Karpas-422 (cell line): ENCODE measurements around the gene CYP3A5. TPM values are rescaled to one million over a fixed set of nuclear protein-coding genes. Genes with fewer than 3 reads are reported as not detected.
"Not testable (repeated sequence)": the region's sequence is repeated elsewhere in the genome, so short reads cannot be mapped to it uniquely, and the experiment has no call there.

Source experiments
- DNase-seq: peaks from one replicate; pipeline ENCODE4 v3.0.0-alpha.2; 2015
- H2AFZ ChIP-seq: fragments of 200-600 bp; sonication (generic); 2 replicates; pipeline ENCODE4 v1.6.1; 2014; ENCODE audit warnings: antibody characterized with exemption, low read length, mixed read lengths
- H3K27ac ChIP-seq: fragments of 200-600 bp; sonication (generic); 2 replicates; pipeline ENCODE4 v1.5.1; 2014; ENCODE audit warnings: mild to moderate bottlenecking, low read length, moderate library complexity
- H3K27me3 ChIP-seq: fragments of 200-600 bp; sonication (generic); 2 replicates; pipeline ENCODE4 v1.6.1; 2014; ENCODE audit warnings: low read length, mixed read lengths
- H3K36me3 ChIP-seq: fragments of 200-600 bp; sonication (generic); 2 replicates; pipeline ENCODE4 v1.6.1; 2014; ENCODE audit warnings: low read length, mixed read lengths; ENCODE audit not compliant: insufficient read depth
- H3K4me1 ChIP-seq: fragments of 200-600 bp; sonication (generic); 2 replicates; pipeline ENCODE4 v1.6.1; 2014; ENCODE audit warnings: mild to moderate bottlenecking, low read length, mixed read lengths
- H3K4me2 ChIP-seq: fragments of 200-600 bp; sonication (generic); 2 replicates; pipeline ENCODE4 v1.6.1; 2014; ENCODE audit warnings: low read length, low read depth, mild to moderate bottlenecking; ENCODE audit not compliant: poor library complexity, severe bottlenecking
- H3K4me3 ChIP-seq: fragments of 200-600 bp; sonication (generic); 2 replicates; pipeline ENCODE4 v1.5.1; 2014; ENCODE audit warnings: mild to moderate bottlenecking, antibody characterized with exemption, low read length, mixed read lengths
- H3K79me2 ChIP-seq: fragments of 200-600 bp; sonication (generic); 2 replicates; pipeline ENCODE4 v1.6.1; 2014; ENCODE audit warnings: mild to moderate bottlenecking, low read length, mixed read lengths
- H3K9ac ChIP-seq: fragments of 200-600 bp; sonication (generic); 2 replicates; pipeline ENCODE4 v1.6.0; 2014; ENCODE audit warnings: low read length
- H3K9me2 ChIP-seq: fragments of 200-600 bp; sonication (generic), shearing (Covaris generic); replicated peaks from 2 replicates; pipeline ENCODE4 v1.6.0; 2014; ENCODE audit warnings: mild to moderate bottlenecking, low read length, moderate library complexity; ENCODE audit not compliant: insufficient read depth
- H3K9me3 ChIP-seq: fragments of 300-700, 200-600 bp; sonication (generic); 2 replicates; pipeline ENCODE4 v1.6.1; 2014; ENCODE audit warnings: low read length, mixed read lengths
- H4K20me1 ChIP-seq: fragments of 200-600 bp; sonication (generic); 2 replicates; pipeline ENCODE4 v1.6.1; 2014; ENCODE audit warnings: mild to moderate bottlenecking, antibody characterized with exemption, low read length, low read depth; ENCODE audit not compliant: insufficient read depth
- total RNA-seq: library from RNA; depleted of rRNA; stranded (reverse); fragments of >200 nt; shearing (Covaris generic); gene quantifications from 2 replicates; pipeline ENCODE4 v1.2.3, GENCODE V29; 2014; ENCODE audit warnings: low replicate concordance; rRNA removed

Gene CYP3A5
- not detected in 2 replicates for total RNA-seq

DNA sequence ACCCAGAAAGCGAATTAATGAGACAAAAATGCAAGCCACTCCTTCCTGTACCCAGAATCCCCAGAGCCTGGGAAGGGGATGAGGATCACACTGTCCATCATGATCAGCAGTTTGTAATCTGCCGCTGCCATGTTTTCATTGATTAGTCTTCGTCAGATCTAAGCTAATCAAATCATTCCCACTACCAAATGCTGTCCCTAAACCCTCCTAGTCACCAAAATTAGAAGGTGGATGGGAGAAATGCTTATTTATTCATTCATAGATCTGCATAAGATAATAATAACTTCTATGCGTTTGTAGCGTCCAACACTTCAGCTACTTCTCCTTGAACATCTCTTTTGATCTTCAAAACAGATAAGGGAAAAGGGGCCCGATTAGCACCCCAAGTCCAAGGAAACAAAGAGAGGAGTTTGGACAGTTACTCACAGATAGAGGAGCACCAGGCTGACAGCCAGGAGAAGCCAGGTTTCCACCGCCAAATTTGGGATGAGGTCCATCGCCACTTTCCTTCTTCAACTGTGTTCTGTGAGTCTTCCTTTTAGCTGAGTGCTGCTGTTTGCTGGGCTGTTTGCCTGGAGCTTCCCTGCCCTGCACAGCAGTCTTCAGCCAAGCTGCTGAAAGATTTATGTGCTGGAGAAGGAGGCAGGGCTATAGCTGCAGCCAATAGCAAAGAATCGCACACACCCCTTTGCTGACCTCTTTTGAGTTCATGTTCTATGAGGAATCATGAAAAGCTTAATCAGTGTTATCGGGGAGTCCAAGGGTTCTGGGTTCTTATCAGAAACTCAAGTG, at the start of gene CYP3A5:
Gene CYP3A5 (minus strand): TSS at position 597 of the 792 bp plus-strand sequence. CDS start 100 bp downstream, at position 497.
- Histone ChIP-seq H3K79me2 (no peaks in the 10 kb centered on the region), H3K36me3 (no peaks in the 10 kb centered on the region), H3K27me3 (no peaks in the 10 kb centered on the region), H3K27ac (no peak within 1 kb of the TSS), H3K9ac (no peak within 1 kb of the TSS), H4K20me1 (no peaks in the 10 kb centered on the region), H2AFZ (no peak within 1 kb of the TSS), H3K9me2 (no peaks in the 10 kb centered on the region), H3K9me3 (no peaks in the 10 kb centered on the region), H3K4me2 (no peak within 1 kb of the TSS), H3K4me1 (no peaks in the 10 kb centered on the region), H3K4me3 (no peak within 1 kb of the TSS)
- no peak for DNase-seq

DNA sequence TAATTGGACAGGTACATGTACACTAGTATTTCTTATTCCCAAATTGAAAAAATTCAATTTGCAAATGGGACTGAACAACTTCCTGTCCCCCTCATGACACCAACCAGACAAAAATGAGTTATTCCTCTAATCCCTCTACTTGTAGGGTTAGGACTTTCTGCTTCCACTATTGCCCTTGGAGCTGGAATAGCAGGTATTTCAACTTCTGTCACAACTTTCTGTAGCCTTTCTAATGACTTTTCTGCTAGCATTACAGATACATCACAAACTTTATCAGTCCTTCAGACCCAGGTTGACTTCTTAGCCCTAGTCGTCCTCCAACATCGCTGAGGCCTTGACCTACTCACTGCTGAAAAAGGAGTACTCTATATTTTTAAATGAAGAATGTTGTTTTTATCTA, 48.8 kb upstream of the CYP3A5 start:
- no peak overlapping the region for H3K4me2 ChIP-seq
- H3K4me1 ChIP-seq = no peaks in the 10 kb centered on the region
- no peak overlapping the region for H3K9ac ChIP-seq
- DNase-seq = no peak
- no peak overlapping the region for H2AFZ ChIP-seq
- no peaks in the 10 kb centered on the region for H3K36me3 ChIP-seq
- H3K27me3 ChIP-seq = no peaks in the 10 kb centered on the region
- H3K27ac ChIP-seq = no peak overlapping the region
- no peaks in the 10 kb centered on the region for H3K9me2 ChIP-seq
- no peak overlapping the region for H3K4me3 ChIP-seq
- no peaks in the 10 kb centered on the region for H3K79me2 ChIP-seq
- no peaks in the 10 kb centered on the region for H4K20me1 ChIP-seq
- no peaks in the 10 kb centered on the region for H3K9me3 ChIP-seq

DNA sequence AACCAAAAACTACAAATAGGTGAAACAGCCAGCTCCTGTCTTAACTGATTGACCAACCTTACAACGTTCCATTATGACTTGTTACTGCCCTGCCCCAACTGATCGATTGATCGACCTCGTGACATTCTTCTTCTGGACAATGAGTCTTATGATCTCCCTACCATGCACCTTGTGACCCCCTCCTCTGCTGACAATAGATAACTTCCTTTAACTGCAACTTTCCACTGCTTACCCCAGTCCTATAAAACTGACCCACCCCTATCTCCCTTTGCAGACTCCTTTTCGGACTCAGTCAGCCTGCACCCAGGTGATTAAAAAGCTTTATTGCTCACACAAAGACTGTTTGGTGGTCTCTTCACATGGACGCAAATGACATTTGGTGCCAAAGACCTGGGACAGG, 43.4 kb upstream of the CYP3A5 start:
- not testable (repeated sequence) for H3K27ac ChIP-seq, DNase-seq, H3K79me2 ChIP-seq, H3K9ac ChIP-seq, H3K36me3 ChIP-seq, H2AFZ ChIP-seq, H3K9me2 ChIP-seq, H3K9me3 ChIP-seq, H3K4me2 ChIP-seq, H3K4me3 ChIP-seq, H3K27me3 ChIP-seq, H3K4me1 ChIP-seq, H4K20me1 ChIP-seq

DNA sequence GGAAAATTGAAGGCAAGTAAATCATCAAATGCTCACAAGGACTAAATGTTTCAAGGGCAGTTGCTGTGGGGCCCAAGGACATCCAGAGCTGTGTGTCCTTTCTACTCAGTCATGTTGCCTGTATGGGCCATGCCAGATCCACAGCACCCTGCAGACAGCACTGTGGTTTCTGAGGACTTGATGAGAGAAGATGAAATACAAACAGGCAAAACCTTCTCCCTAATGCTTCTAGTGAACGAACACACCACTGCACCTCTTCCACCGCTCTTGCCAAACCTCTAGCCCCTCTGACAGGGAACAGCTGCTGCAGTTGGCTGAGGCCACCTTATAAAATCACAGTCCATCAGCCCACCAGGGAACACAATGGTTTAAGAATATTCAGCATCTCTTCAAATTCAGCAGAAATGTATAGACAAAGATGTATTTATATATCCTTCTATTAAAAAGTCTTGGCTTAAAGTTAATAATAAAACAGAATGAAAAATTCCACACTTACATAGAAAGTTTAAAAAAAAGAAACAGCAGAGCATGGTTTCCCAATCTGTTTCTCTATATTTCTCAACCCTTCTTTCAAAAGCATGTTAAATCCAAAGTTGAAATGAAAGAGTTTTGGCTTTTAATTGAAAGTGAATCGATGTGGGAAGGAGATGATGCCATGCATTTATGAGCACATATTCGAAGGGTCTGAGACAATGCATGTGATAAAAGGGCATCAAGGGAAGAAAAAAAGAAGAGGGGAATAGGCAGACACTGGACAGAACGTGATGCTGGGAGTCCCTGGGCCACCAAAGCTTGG, 41.2 kb upstream of the CYP3A5 start:
- H3K9me3 ChIP-seq = no peaks in the 10 kb centered on the region
- no peaks in the 10 kb centered on the region for H3K4me1 ChIP-seq
- no peak overlapping the region for H3K9ac ChIP-seq
- H3K4me3 ChIP-seq = no peak overlapping the region
- H3K27me3 ChIP-seq = no peaks in the 10 kb centered on the region
- H3K36me3 ChIP-seq = no peaks in the 10 kb centered on the region
- no peak overlapping the region for H3K4me2 ChIP-seq
- DNase-seq = no peak
- no peaks in the 10 kb centered on the region for H3K79me2 ChIP-seq
- no peak overlapping the region for H2AFZ ChIP-seq
- H3K9me2 ChIP-seq = no peaks in the 10 kb centered on the region
- no peak overlapping the region for H3K27ac ChIP-seq
- no peaks in the 10 kb centered on the region for H4K20me1 ChIP-seq

DNA sequence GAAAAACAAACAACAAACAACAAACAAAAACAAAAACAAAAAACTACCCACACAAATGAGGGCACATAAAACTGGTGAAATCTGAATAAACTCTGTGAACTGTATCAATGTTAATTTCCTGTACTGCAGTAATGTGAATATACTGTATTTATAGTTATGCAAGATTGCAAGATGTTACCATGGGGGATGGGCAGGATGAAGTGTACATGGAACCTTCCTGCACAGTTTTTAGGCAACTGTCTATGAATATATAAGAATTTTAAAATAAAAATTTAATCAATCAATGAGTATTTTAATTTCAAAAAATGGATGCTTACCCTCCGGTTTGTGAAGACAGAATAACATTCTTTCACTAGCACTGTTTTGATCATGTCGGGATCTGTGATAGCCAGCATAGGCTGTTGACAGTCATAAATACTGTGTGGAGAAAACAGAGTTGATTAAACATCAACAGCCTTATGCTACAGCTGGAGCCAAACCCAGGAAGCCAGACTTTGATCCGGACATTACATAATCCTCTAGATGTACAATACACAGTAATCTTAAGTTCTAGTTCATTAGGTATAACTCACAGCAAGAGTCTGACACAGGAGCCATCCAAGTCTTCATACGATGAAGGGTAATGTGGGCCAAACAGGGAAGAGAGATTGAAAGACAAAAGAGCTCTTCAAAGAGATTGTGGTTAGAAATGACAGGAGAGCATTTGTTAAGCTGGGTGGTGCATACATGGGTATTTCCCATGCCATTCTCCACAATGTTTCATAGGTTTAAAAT, 40.4 kb upstream of the CYP3A5 start:
- no peaks in the 10 kb centered on the region for H4K20me1 ChIP-seq
- DNase-seq = no peak
- H3K9me2 ChIP-seq = no peaks in the 10 kb centered on the region
- no peak overlapping the region for H2AFZ ChIP-seq
- H3K4me2 ChIP-seq = no peak overlapping the region
- H3K36me3 ChIP-seq = no peaks in the 10 kb centered on the region
- H3K27ac ChIP-seq = no peak overlapping the region
- no peaks in the 10 kb centered on the region for H3K4me1 ChIP-seq
- H3K4me3 ChIP-seq = no peak overlapping the region
- no peaks in the 10 kb centered on the region for H3K27me3 ChIP-seq
- H3K9ac ChIP-seq = no peak overlapping the region
- H3K79me2 ChIP-seq = no peaks in the 10 kb centered on the region
- no peaks in the 10 kb centered on the region for H3K9me3 ChIP-seq

DNA sequence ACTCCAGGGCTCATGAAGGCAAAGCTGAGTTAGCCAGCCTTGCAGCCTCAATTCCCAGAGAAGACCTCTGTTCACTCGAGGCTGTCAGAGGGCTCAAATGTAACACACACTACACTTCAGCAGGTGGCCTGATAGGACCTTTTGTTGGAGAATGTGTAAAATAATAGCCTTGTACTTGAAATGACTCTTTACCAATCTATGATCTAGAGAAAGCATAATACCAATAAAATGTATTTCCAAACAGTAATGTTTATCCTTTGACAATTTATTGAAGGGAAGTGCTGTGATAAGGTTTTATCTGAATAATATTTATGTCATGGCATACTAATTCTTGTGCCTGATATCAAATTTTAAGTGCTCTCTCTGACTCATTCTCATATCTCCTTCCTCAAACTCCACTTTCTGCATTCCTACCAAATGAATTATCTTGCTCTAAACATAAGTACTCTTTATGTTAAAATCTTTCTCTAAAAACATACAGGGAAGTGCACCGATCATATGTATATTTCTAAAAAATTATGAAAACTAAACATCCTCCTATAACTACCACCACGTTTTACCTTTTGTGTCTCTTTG, 34.3 kb upstream of the CYP3A5 start:
- Histone ChIP-seq H3K9ac (no peak overlapping the region), H3K27me3 (peaks cover 3% of the 10 kb centered on the region; the same call in 1 of the 2 replicates), H3K9me2 (no peaks in the 10 kb centered on the region), H3K27ac (no peak overlapping the region), H3K79me2 (no peaks in the 10 kb centered on the region), H2AFZ (no peak overlapping the region), H3K4me3 (no peak overlapping the region), H4K20me1 (no peaks in the 10 kb centered on the region), H3K4me2 (no peak overlapping the region), H3K36me3 (no peaks in the 10 kb centered on the region), H3K4me1 (no peaks in the 10 kb centered on the region), H3K9me3 (no peaks in the 10 kb centered on the region)
- no peak for DNase-seq

DNA sequence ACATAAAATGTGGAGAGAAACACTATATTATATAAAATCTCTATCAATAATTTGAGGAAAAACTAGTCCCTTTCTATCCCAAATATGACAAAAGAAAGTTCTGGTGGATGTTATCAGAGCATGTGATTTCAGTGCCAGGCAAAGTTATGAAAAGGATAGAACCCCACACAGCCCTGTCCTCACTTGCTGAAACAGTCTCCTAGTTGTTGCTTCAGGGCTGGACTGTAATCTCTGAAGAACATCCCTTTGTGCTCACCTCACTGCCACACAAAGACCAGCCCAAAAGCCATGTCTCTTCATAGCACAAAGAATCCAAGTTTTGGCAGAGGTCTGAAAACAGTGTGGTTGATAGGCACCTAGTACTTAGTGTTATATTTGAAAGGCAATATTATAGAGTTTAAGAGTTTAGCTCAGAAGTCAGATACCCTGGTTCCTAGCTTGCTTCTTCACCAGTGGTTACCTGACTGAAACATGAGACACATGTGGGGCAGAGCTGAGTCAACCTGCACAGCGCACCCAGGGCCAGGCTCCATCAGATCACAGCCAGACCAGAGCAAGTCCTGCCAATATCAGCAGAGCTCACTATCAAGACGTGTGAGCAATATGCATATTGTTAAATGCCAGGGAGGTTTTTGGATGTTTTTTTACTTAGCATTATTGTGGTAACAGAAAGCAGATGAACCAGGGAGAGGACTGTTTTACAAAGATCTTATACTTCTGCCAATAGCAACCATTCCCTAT, 30.2 kb upstream of the CYP3A5 start:
- H3K9me3 ChIP-seq = no peaks in the 10 kb centered on the region
- H3K4me3 ChIP-seq = no peak overlapping the region
- no peaks in the 10 kb centered on the region for H3K36me3 ChIP-seq
- no peaks in the 10 kb centered on the region for H3K4me1 ChIP-seq
- no peak for DNase-seq
- H3K27me3 ChIP-seq = peaks cover 3% of the 10 kb centered on the region; the same call in 1 of the 2 replicates
- no peak overlapping the region for H3K27ac ChIP-seq
- no peak overlapping the region for H3K4me2 ChIP-seq
- H4K20me1 ChIP-seq = no peaks in the 10 kb centered on the region
- H3K79me2 ChIP-seq = no peaks in the 10 kb centered on the region
- H3K9me2 ChIP-seq = no peaks in the 10 kb centered on the region
- H2AFZ ChIP-seq = no peak overlapping the region
- H3K9ac ChIP-seq = no peak overlapping the region
